GM21717 (cell line): ENCODE results near the gene BCO2.

Experiments used
- ATAC-seq: cut with Tn5 transposase; IDR thresholded peaks from one replicate; pipeline ENCODE4 v1.9.1; 2021; ENCODE audit warnings: mild to moderate bottlenecking, moderate library complexity; ENCODE audit not compliant: unreplicated experiment

BCO2 gene

DNA sequence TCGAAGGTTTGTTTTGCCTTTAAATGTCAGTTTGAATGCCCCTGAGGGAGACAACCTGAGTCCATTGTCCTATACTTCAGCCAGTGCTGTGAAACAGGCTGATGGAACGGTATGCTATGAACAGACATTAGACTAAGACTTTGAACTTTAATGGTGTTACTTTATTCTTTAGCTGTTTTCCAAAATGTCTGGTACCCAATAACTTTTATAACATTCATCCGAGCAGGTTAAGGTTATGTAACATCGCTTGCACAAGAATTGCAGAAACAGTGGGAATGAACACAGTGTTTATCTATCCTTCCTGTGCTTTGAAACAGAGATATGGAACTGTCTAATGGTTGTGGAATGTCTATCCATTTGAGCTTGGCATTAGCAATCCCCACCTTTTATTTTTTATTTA, 38.4 kb downstream of the BCO2 start:
- ATAC-seq = no peak

- ATAC-seq = no peak
Observed at GRCh38 chr11:112215621-112216020, 40.3 kb downstream of the BCO2 start.

GRCh38 chr11:112216561-112217105, 41.3 kb downstream of the BCO2 start:
- no peak for ATAC-seq

GRCh38 chr11:112219476-112220232, 44.3 kb downstream of the BCO2 start:
- peak; percentile 85 for ATAC-seq

DNA sequence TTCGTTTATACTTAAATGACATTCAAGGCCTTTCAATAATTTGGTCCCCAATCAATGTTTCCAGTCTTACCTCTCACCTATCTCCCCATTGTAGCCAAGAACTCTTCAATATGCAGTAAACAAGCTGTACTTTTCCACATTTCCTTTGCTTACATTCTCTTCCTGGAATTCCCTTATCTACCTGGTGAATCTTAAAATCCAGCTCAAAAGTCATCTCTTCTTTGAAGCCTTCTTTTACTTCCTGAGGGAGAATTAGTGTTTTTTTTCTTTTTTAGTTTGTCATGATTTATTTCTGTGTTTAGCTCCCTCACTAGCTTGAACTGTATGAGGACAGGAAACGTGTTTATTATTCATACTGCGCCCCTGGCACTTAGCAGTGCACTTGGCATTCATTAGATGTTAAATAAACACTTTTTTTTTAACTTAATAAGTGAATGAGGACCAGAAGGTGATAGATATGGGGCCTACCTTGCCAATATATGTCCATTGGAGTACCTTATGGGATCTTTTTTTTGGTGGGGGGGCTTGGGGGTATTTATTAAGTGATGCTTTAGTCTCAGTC, 46.0 kb downstream of the BCO2 start:
- no peak for ATAC-seq

GRCh38 chr11:112222303-112222702, 47.0 kb downstream of the BCO2 start:
- ATAC-seq = no peak

GRCh38 chr11:112223121-112223520, 47.8 kb downstream of the BCO2 start:
- no peak for ATAC-seq

DNA sequence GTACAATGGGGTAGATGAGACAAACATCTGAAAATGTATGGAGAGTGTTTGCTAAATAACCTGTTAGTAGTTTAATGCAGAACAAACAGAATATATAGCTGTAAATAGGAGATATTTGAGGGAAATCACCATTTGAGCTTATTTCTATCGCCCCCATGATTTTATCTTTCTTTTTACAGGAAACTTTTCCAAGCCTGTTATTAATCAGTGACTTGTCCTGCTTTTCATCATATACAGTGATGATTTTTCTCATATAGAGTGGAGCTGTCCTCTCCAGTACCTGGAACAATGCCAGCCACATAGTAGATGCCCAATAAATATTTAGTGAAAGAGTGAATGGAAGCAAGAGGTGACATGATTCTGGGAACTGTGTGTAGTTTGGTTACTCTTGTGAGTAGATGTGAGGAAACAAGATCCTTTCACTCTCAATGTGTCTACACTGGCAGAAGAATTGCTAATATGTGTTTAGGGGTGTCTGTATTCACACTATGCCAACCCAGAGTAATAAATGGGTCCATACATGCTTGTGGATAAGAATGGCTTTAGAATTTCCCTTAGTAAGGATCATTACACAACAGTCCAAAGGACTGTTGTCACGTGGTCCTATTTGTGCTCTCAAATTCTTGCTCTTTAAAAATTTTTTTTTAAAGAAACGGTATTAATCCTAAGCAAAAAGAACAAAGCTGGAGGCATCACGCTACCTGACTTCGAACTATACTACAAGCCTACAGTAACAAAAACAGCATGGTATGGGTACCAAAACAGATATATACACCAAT, 48.6 kb downstream of the BCO2 start:
- no peak for ATAC-seq

- ATAC-seq = no peak
Observed at GRCh38 chr11:112225753-112226061, 50.4 kb downstream of the BCO2 start.

GRCh38 chr11:112226062-112226830, 50.9 kb downstream of the BCO2 start, which contains the start of gene PTS:
Gene PTS (plus strand): TSS chr11:112226428. CDS start chr11:112226444, 16 bp downstream.
- peak; percentile 96 for ATAC-seq

- ATAC-seq = peak; percentile 48
Observed at GRCh38 chr11:112226831-112227401, 51.6 kb downstream of the BCO2 start.

- ATAC-seq = no peak
Observed at GRCh38 chr11:112227471-112227870, 52.2 kb downstream of the BCO2 start.

DNA sequence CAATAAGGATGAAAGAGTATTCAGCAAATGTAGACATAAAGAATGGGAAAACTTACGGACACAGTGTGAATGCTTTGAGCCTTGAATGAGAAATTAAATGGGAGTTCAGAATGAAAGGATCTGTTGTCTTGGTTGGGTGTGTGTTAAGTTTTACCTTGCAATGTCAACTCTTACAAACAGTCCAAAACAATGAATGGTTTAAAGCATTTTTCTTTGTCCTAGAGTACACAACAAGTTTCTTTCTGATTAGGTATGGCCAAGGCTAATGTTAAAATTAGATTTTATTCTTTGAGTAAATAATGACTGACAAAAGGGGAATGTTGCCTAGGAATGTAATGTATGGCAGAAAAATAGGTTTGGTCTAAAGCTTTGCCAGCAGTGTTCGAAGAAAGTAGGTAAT, 53.4 kb downstream of the BCO2 start:
- ATAC-seq = no peak

DNA sequence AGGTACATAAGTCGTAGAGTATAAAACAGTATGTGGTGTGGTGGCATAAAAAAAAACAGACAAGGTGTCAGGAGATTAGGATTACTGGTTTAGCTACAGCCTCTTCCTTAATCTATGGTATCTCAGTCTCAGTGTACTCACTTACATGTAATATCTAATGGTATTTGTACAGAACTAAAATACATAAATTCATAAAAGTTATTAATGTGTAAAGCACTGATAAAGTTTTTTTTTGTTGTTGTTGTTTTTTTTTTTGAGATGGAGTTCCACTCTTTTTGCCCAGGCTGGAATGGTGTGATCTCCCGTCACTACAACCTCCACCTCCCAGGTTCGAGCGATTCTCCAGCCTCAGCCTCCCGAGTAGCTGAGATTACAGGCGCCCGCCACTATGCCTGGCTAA, 53.8 kb downstream of the BCO2 start:
- ATAC-seq = no peak

- ATAC-seq = no peak
Observed at GRCh38 chr11:112229746-112230433, 54.6 kb downstream of the BCO2 start.

DNA sequence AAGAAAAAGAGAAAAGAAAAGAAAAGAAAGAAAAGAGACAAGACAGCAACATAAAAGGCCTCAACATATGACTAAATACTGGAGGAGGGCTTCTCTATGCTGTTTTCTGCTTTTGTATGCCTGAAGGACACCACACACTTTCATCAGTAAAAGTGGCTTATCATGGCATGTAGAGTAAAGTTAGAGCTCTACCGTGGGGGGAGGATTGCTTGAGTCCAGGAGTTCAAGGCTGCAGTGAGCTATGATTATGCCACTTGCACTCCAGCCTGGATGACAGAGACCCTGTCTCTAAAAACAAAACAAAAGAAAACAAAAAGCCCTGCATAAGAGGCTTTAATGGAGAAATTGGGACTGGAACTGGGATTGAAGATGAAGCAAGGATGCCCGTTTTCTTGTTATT, 56.6 kb downstream of the BCO2 start:
- no peak for ATAC-seq

DNA sequence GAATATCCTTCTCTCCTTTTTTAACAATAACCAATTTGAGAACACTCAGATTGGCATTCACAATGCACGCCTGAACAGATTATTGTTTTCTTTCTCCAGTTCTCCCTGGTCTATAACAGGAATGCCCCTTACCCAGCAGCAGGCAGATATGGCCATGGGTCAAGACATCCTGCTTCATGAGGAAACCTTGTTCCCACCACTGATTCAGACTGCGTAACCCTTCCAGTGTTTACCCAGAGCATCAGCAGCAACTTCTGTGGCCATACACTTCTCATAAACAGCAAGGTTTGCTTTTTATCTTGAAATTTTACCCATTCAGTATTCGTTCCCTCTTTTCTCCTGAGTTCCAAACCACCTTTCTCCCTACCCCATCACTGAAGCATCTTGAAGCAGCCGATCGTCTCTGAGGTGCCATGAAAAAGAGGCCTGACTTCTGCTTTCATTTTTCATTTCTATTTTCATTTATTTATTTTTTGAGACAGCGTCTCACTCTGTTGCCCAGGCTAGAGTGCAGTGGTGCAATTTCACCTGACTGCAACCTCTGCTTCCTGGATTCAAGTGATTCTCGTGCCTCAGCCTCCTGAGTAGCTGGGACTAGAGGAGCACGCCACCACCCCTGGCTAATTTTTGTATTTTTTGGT, 60.6 kb downstream of the BCO2 start:
- peak; percentile 75 for ATAC-seq

GRCh38 chr11:112237451-112237850, 62.1 kb downstream of the BCO2 start:
- ATAC-seq = no peak

GRCh38 chr11:112238041-112238440, 62.7 kb downstream of the BCO2 start:
- ATAC-seq = no peak

GRCh38 chr11:112241486-112241885, 66.2 kb downstream of the BCO2 start:
- ATAC-seq = no peak
